Raji (cell line): Measurements from ENCODE around the gene PRR30.

ENCODE experiments used
- POLR2A ChIP-seq: IDR thresholded peaks from 2 replicates; pipeline ENCODE4 v1.6.1; 2011; ENCODE audit warnings: low read depth, low read length, control low read depth; ENCODE audit not compliant: insufficient read depth

Gene PRR30

GRCh38 chr2:27138111-27138510 lies 1.1 kb downstream of the PRR30 start:
- no peak for TF ChIP-seq POLR2A

DNA sequence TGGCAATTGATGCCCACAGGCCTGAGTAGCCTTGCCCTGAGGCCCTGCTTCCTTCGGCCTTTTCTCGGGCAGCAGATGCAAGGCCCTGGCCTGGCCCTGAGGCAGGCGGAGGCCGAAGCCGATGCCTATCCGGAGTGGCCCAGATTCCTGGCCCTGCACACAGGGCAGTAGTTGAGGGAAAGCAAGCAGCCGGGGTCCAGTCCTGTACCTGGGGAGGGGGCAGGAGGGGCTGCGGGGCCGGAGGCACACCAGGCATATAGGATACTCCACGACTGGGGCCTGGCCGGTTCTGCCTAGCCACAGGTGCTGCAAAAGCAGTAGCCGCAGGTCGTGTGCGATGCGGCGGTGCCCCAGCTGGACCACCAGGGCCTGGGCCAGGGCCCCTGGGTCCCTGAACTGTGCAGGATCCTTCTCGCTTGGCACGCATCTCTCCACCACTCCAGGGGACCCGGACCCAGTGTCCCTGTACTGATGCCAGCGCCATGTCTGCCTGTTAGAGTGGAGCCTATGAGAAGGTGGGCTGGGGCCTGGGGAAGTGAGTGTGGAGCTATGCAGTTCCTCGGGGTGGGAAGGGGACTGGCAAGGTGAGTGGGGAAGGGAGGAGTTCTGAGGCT lies 1.8 kb downstream of the PRR30 start:
- no peak for TF ChIP-seq POLR2A

DNA sequence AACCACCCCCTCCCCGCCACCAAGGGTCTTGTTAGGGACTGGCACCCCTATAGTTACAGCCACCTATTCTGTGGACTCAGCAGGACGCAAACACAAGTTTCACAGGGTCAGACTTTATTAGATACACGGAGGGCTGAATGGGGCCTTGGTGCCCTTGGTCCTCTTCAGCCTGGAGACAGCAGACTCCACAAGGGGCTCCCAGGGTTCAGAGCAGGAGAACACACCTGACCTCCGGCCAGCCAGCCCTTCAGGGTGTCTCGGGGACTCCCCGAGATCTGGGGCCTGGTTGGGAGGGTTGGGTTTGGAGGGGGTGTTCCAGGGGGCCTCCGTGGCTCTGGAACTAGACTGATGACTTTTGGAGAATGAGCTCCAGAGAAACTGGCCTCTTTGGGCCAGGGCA lies 2.5 kb downstream of the PRR30 start:
- TF ChIP-seq POLR2A: no peak

DNA sequence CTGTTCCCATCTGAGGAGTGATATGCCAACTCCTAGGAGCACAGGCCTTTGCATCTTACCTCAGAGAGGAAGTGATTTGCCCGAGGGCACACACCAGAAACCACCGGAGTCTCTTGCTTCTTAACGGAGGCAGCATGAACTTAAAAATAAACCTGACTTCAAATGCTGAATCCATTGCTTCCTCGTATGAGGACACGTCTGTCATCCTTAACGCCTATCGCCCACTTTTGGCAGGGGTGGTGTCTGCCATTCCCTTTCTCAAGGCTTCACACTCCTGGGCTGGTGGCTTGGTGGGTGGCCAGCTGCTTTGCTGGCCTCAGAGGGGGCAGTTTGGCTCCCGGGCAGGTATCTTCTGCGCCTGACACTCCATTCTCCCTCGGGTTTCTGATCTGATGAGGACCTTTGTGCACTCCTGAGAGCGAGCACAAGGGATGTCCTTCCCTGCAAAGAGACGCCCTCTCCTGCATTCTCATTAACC lies 3.7 kb downstream of the PRR30 start:
- no peak for TF ChIP-seq POLR2A

GRCh38 chr2:27134781-27135477 lies 4.3 kb downstream of the PRR30 start:
- no peak for TF ChIP-seq POLR2A

GRCh38 chr2:27133905-27134780 lies 5.1 kb downstream of the PRR30 start, which contains the start of gene PREB:
Gene PREB (minus strand): TSS chr2:27134636. CDS start chr2:27134421, 215 bp downstream.
- peak; percentile 92 for TF ChIP-seq POLR2A

- no peak for TF ChIP-seq POLR2A
Measured at GRCh38 chr2:27133195-27133875, 5.9 kb downstream of the PRR30 start.

GRCh38 chr2:27131429-27131828 lies 7.8 kb downstream of the PRR30 start:
- TF ChIP-seq POLR2A: no peak

DNA sequence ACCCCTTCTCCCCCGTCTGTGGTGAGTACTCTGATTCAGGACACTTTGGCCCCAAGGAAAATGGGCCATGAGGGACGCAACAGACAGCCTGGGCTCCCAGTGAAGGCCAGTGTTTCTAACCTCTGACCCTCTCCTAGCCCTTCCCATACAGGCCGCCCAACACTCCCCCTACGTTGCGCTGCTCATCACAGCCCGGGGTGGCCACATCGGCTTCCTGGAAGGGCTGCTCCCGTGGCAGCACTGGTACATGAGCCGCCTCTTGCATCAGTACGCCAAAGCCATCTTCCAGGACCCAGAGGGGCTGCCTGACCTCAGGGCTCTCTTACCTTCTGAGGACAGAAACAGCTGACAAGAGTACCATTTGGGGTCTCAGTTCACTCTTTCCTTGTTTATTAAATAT lies 8.8 kb downstream of the PRR30 start:
- no peak for TF ChIP-seq POLR2A

DNA sequence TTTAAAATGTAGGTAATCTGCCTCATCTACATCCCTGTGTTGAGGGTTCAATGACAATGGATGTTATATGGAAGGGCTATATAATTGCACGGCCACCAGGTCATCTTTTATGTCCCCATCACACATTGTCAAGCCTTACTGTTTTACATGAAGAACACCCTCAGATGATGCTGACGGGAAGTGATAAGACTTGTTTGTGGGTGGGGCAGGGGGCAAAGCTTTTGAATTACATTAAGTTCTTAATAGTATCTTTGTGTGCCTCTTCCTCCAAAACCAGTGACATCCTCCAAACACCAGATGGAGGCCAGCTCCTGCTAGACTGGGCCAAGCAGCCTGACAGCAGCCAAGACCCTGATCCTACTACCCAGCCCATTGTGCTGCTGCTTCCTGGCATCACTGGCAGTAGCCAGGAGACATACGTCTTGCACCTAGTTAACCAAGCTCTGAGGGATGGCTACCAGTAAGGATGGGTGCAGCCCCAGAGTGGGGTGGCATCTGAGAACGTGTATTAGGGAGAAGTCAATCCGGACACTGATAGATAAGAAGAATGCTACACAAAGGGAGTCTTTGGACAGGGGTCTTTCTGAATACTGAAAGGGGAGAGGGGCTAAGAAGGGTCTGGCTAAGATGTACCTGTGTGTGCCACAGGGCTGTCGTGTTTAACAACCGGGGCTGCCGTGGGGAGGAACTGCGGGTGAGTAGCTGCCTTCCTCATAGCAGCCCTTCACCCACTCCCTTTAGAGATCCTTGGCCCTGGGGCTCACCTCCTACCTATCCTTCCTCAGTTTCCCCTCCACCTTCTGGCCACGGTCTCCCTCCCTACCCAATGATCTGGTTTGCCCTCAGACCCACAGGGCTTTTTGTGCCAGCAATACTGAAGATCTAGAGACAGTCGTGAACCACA lies 10.3 kb downstream of the PRR30 start:
- TF ChIP-seq POLR2A: no peak; the same call in 1 of the 2 replicates

DNA sequence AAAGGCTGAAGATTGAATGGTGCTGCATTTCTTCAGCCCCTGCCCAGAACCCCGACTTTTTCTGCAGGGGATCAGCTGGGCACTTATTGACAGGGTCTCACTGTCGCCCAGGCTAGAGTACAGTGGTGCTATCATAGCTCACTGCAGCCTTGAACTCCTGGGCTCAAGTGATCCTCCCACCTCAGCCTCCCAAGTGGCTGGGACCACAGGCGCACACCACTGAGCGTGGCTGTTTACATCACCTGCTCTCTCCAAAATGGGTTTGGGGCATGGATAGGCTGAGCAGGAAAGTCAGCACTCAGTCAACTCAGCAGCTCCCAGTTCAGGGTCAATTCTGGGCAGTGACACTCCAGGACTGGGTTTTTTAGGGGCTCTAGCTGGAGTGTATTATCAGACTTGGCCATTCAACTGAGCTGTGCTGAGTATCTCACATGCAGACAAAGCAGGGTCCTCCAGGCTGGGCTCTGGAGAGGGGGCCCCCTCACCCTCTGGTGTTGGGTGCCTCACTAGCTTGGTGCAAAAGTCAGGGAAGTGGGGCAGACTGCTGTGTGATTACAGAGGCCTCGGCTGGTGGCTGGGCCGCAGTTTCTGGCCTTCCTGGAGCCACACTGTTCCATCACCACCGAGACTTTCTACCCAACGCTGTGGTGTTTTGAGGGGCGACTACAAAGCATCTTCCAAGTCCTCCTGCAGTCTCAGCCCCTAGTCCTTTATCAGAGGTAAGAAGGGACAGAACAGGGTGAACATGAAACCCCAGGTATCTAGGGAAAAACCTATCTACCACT lies 11.1 kb downstream of the PRR30 start:
- TF ChIP-seq POLR2A: no peak

GRCh38 chr2:27126252-27126710 lies 12.9 kb downstream of the PRR30 start:
- no peak for TF ChIP-seq POLR2A

DNA sequence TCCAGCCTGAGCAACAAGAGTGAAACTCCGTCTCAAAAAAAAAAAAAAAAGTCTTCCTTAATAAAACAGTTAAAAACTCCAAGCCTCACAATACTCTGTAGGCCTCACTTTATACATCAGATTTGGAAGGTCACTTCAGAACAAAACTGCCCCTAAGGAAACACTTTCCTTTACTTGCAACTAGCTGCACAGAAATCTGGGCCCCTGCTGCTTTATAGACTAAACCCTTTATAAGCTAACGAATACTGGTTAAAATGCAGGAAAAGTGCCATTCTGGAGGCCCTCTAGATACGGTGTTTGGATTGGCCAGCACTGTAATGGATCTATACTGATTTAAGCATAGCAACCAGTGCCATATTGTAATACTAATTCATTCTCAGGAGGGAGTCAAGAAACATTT lies 14.1 kb downstream of the PRR30 start:
- TF ChIP-seq POLR2A: no peak

- no peak for TF ChIP-seq POLR2A
Measured at GRCh38 chr2:27123302-27124150, 15.7 kb downstream of the PRR30 start, which contains the start of gene ABHD1. Gene ABHD1 (plus strand): TSS chr2:27123815. CDS start chr2:27123949, 134 bp downstream.
